ENCODE measurements around the gene ZSWIM7.

Gene ZSWIM7

GRCh38 chr17:15999141-15999973, at the start of gene ZSWIM7, which contains the start of gene TTC19:
ZSWIM7 (minus strand) TSS chr17:15999704; CDS start chr17:15999594, 110 bp downstream.
TTC19 (plus strand) TSS chr17:15999824; CDS start chr17:15999849, 25 bp downstream.
- peak; percentile 98 for DNase-seq

- DNase-seq, result no peak
These were observed 49.4 kb upstream of the ZSWIM7 start for GRCh38 chr17:16048811-16049449.

GRCh38 chr17:16046966-16047365, 47.5 kb upstream of the ZSWIM7 start:
- no peak for DNase-seq

- DNase-seq, result no peak
These were observed 45.0 kb upstream of the ZSWIM7 start for GRCh38 chr17:16044487-16044886.

GRCh38 chr17:16040710-16041251, 41.3 kb upstream of the ZSWIM7 start:
- no peak for DNase-seq

- DNase-seq, result no peak
These were observed 38.1 kb upstream of the ZSWIM7 start for GRCh38 chr17:16037636-16038035.

GRCh38 chr17:16036261-16036660, 36.8 kb upstream of the ZSWIM7 start:
- no peak for DNase-seq

GRCh38 chr17:16033729-16034349, 34.3 kb upstream of the ZSWIM7 start:
- DNase-seq, result no peak

- peak; percentile 81 for DNase-seq
These were observed 28.4 kb upstream of the ZSWIM7 start for GRCh38 chr17:16027708-16028584.

- no peak for DNase-seq
These were observed 27.4 kb upstream of the ZSWIM7 start for GRCh38 chr17:16026895-16027294.

- DNase-seq, result no peak
These were observed 25.7 kb upstream of the ZSWIM7 start for GRCh38 chr17:16025202-16025601.

GRCh38 chr17:16023881-16024280, 24.4 kb upstream of the ZSWIM7 start:
- no peak for DNase-seq

- no peak for DNase-seq
These were observed 19.8 kb upstream of the ZSWIM7 start for GRCh38 chr17:16019347-16019746.

GRCh38 chr17:16013943-16014407, 14.5 kb upstream of the ZSWIM7 start:
- no peak for DNase-seq

- DNase-seq, result no peak
These were observed 7.9 kb upstream of the ZSWIM7 start for GRCh38 chr17:16007439-16007838.

- no peak for DNase-seq
These were observed 6.1 kb upstream of the ZSWIM7 start for GRCh38 chr17:16005636-16006035.

GRCh38 chr17:16003841-16004240, 4.3 kb upstream of the ZSWIM7 start:
- DNase-seq, result no peak

GRCh38 chr17:16002708-16003260, 3.3 kb upstream of the ZSWIM7 start:
- DNase-seq, result no peak

- DNase-seq, result no peak
These were observed 1.9 kb upstream of the ZSWIM7 start for GRCh38 chr17:16001226-16001897.

GRCh38 chr17:15999974-16000827, 697 bp upstream of the ZSWIM7 start:
- DNase-seq, result no peak
